Adipocyte (in vitro differentiated cells): ENCODE measurements around the gene RHOU.
A peak's percentile ranks its signal among the peaks of the same experiment; 100 is the strongest.

ENCODE experiments used
- DNase-seq: peaks from one replicate; pipeline ENCODE4 v3.0.0-alpha.2; 2015; ENCODE audit warnings: low read depth
- H3K27me3 ChIP-seq: replicated peaks from 2 replicates; pipeline ENCODE4 v1.7.0; 2013; ENCODE audit warnings: mild to moderate bottlenecking, low read length, moderate library complexity; ENCODE audit not compliant: control insufficient read depth, insufficient read depth
- H3K36me3 ChIP-seq: 2 replicates; pipeline ENCODE4 v1.7.0; 2013; ENCODE audit warnings: low read length, mild to moderate bottlenecking, moderate library complexity; ENCODE audit not compliant: control insufficient read depth, insufficient read depth, severe bottlenecking
- H3K4me1 ChIP-seq: 2 replicates; pipeline ENCODE4 v1.7.0; 2013; ENCODE audit warnings: mild to moderate bottlenecking, low read length, moderate library complexity; ENCODE audit not compliant: control insufficient read depth, insufficient read depth
- H3K4me3 ChIP-seq: 2 replicates; pipeline ENCODE4 v1.7.0; 2013; ENCODE audit warnings: mild to moderate bottlenecking, low read length, moderate library complexity
- H3K9ac ChIP-seq: 2 replicates; pipeline ENCODE4 v1.7.0; 2013; ENCODE audit warnings: mild to moderate bottlenecking, low read length, moderate library complexity
- H3K9me3 ChIP-seq: 2 replicates; pipeline ENCODE4 v1.7.0; 2013; ENCODE audit warnings: mild to moderate bottlenecking, low read length, moderate library complexity; ENCODE audit not compliant: control insufficient read depth

Gene RHOU

DNA sequence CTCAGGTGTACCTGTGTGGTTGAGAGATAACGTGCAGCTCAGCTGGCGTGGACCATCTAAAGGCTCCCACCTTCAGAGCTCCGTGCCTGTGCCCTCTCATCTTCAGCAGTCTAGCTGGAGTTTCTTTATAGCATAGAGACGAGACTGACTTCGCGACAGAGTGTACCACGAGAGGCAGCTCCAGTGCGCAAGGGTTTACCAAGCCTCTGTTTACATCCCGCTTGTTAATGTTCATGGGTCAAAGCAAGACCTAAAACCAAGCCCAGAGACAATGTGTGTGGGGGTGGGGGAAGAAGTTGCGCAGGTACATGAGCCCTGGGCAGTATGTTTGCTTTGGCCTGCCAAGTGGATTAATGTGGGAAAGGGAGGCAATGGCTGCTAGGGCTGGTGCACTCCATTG, 15.6 kb downstream of the RHOU start:
- no peak overlapping the region for H3K9ac ChIP-seq
- no peaks in the 10 kb centered on the region for H3K9me3 ChIP-seq
- peaks cover 12% of the 10 kb centered on the region for H3K4me1 ChIP-seq
- peaks cover 50% of the 10 kb centered on the region for H3K27me3 ChIP-seq
- H3K4me3 ChIP-seq, result no peak overlapping the region
- no peaks in the 10 kb centered on the region for H3K36me3 ChIP-seq
- DNase-seq, result no peak

DNA sequence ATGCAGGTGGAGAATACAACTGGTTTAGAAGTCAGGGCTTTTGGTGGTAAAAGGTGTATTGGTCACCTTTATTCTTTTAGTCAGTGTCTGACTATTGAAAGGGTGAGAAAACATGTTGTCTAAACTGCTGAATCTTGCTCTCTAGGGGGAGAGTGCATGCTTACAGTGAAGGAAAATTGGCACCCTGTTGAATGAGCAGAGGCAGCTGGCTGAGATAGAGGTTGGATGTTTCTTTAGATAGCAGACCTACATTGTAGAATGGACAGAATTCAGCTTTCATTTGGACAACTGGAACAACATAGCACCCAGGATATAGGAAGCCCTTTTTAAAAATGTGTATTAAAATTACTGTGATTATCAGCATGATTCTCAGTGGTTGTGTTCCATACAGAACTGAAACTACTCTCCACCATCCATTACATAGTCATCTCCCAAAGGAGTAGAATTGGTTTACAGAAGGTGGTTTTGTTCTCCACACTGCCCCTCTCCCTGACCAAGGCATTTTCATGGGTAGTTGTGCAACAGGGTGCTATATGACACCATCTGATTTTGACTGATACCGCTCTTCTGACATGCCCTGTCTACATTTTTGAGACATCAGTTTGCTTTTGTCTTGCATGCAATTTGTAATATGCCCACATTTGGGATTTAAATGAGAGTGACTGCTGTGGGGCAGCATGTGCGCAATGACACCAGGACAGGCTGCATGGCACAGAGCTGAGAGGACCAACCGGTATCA, 16.2 kb downstream of the RHOU start:
- peaks cover 56% of the 10 kb centered on the region for H3K27me3 ChIP-seq
- H3K4me1 ChIP-seq, result peaks cover 12% of the 10 kb centered on the region
- no peaks in the 10 kb centered on the region for H3K9me3 ChIP-seq
- no peak overlapping the region for H3K9ac ChIP-seq
- DNase-seq, result no peak
- H3K4me3 ChIP-seq, result no peak overlapping the region
- no peaks in the 10 kb centered on the region for H3K36me3 ChIP-seq

DNA sequence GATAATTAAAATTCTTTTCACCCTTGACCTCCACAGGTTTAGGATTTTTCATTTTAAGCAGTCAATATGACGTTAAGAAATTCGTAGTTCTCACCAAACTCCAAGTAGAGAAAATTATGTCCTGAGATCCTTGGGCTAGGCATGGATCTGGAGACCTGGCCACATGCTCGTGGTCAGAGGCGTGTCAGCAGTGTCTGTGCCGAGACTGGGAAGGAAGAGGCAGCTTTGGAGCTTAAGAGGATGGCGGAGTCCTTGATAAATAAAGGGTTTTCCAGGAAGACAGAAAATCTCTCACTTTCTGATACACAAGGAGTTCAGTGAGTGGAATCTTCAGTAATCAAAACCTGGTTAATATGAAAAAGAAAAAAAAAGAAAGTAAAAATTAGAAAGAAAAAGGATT, 17.0 kb downstream of the RHOU start:
- no peak overlapping the region for H3K4me3 ChIP-seq
- peaks cover 63% of the 10 kb centered on the region for H3K27me3 ChIP-seq
- no peak overlapping the region for H3K9ac ChIP-seq
- peaks cover 12% of the 10 kb centered on the region for H3K4me1 ChIP-seq
- DNase-seq, result no peak
- H3K36me3 ChIP-seq, result no peaks in the 10 kb centered on the region
- H3K9me3 ChIP-seq, result no peaks in the 10 kb centered on the region

DNA sequence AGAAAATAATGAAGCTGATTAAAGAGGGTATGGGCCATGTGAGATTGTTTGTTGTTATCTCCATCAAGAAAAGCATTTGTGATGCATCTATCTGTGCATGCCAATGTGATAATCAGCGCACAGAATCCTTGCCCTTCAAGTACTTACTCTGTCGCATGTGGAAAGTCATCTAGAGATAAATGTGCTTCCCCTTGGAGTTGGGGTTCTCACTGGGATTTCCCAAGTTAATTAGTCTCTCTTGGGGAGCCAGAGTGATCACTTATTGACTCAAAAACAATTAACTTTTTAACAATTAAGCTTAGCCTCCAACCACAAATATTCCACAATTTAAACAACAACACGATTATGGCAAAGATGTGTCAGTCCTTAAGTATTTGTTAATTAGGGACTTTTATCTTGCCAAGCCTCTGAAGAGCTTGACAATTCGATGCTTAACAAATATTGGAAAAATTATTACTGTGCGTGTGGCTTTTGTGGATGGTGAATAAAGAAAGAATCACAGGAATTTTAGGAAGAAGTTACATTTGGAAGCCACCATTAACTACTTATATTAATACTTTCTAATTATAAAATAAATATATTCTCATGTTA, 17.5 kb downstream of the RHOU start:
- Histone ChIP-seq H3K27me3 (peaks cover 68% of the 10 kb centered on the region), H3K9ac (no peak overlapping the region), H3K4me1 (peaks cover 12% of the 10 kb centered on the region), H3K4me3 (no peak overlapping the region), H3K36me3 (no peaks in the 10 kb centered on the region), H3K9me3 (no peaks in the 10 kb centered on the region)
- no peak for DNase-seq

DNA sequence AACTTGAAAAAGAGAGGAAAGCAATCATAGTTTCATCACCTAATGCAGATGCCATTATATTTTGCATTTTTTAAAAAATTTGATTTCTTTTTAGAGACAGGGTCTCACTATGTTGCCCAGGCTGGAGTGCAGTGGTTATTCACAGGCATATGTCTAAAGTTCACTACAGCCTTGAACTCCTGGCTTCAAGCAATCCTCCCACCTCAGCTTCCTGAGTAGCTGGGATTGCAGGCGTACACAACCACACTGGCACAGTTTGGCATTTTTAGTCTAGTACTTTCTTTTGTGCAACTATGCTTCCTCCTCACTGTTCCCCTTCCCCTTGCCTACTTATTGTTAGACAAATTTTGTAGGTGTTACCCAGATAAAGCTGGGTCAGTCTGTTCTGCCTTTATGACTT, 18.0 kb downstream of the RHOU start:
- no peaks in the 10 kb centered on the region for H3K36me3 ChIP-seq
- H3K4me1 ChIP-seq, result peaks cover 14% of the 10 kb centered on the region
- H3K4me3 ChIP-seq, result no peak overlapping the region
- no peak overlapping the region for H3K9ac ChIP-seq
- H3K27me3 ChIP-seq, result peaks cover 72% of the 10 kb centered on the region
- no peaks in the 10 kb centered on the region for H3K9me3 ChIP-seq
- no peak for DNase-seq

DNA sequence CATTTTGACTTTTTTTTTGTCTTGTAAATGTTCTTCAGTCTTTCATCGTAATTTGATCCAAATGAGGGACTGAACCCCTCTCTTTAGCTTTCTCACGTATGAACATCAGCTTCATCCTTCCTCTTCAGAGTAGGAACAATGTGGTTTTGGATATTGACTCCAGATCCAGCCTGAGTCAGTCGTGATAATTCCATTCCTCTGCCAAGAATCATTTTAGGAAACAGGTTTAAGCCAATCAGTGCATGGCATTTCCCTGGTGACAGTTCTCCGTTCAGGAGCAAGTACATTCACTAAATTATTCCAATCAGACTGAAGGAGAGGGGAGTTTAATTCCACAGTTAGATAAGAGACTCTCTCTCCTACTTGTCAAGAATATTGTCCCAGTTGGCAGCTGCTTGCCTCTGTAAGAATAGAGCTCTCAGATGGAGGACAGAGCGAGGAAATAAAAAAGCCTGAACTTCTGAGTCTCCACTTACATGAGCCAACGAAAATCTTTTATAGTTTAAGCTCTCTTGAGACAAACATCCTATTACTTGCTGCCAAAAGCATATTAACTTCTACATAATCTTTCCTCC, 18.6 kb downstream of the RHOU start:
- Histone ChIP-seq H3K4me1 (peaks cover 14% of the 10 kb centered on the region), H3K4me3 (no peak overlapping the region), H3K9me3 (no peaks in the 10 kb centered on the region), H3K36me3 (no peaks in the 10 kb centered on the region), H3K9ac (no peak overlapping the region), H3K27me3 (peaks cover 72% of the 10 kb centered on the region)
- DNase-seq, result peak; percentile 2

DNA sequence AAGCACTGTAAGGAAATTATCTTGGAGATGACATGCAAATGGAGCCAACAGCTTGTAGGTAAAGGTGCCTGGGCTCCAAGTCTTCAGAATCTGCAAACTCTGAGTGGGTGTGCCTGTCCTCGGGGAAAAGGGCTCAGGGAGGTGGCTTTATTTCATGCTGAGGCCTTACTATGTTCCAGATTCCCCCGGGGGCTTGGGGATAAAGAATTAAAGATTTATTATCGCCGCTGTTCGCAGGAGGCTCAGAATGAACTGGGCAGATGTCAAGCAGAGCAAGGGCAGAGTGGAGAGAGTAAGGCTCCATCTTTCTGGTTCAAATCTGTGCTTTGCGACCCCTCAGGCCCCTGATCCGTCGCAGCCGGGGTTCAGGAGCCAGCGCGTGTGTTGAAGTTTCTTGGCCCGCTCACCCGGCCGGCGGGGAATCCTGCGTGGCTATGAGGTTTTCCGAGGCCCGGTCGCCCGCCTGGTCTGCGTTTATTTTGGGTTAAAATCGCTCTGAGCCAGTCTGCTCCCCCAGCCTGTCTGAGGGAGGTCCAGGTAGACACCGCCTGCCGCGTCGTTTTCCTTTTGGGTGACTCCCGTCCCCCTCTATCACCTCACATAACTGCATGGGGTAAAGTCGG, 19.5 kb downstream of the RHOU start:
- Histone ChIP-seq H3K4me1 (peaks cover 14% of the 10 kb centered on the region), H3K9ac (no peak overlapping the region), H3K27me3 (peaks cover 73% of the 10 kb centered on the region), H3K4me3 (no peak overlapping the region), H3K36me3 (no peaks in the 10 kb centered on the region), H3K9me3 (no peaks in the 10 kb centered on the region)
- no peak for DNase-seq

DNA sequence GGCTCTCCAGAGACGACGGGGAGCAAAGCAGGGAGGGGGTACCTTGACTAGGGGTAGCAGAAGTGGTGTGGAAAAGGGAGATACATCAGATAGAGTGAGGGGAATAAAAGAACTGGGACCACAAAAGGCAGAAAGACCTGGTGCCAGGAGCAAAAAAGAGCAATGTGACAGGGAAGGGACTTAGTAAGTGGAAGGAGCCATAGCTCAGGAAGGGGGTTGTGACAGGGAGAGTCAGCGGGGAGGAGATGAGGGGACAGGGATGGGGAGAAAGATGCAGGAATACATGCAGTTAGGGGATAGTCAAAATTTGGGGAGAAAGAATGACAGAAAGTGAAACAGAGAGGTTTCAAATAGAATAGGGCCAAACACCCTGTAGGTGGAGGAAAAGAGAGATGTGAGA, 20.5 kb downstream of the RHOU start:
- Histone ChIP-seq H3K27me3 (peaks cover 71% of the 10 kb centered on the region), H3K36me3 (no peaks in the 10 kb centered on the region), H3K4me3 (no peak overlapping the region), H3K9me3 (no peaks in the 10 kb centered on the region), H3K9ac (no peak overlapping the region), H3K4me1 (peaks cover 14% of the 10 kb centered on the region)
- DNase-seq, result no peak

DNA sequence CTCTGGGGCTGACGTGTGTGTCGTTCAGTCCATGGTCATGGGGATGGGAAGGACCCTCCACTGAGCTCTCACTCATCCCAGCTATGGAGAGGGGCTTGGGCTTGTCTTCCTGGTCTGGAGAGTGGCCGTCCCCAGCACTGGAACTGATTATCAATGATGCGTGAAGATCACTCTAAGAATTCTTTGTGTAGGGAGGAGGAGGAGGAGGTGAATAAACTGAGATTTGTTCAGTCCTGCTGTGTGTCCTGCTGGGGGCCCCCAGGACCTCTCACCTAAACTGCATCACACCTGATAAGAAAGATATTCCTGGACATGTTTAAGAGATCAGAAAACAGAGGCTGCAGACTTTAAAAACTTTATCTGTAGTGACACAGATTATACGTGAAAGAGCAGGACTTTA, 21.2 kb downstream of the RHOU start:
- DNase-seq, result no peak
- H3K9me3 ChIP-seq, result no peaks in the 10 kb centered on the region
- peaks cover 14% of the 10 kb centered on the region for H3K4me1 ChIP-seq
- peaks cover 67% of the 10 kb centered on the region for H3K27me3 ChIP-seq
- H3K9ac ChIP-seq, result no peak overlapping the region
- H3K4me3 ChIP-seq, result no peak overlapping the region
- no peaks in the 10 kb centered on the region for H3K36me3 ChIP-seq

DNA sequence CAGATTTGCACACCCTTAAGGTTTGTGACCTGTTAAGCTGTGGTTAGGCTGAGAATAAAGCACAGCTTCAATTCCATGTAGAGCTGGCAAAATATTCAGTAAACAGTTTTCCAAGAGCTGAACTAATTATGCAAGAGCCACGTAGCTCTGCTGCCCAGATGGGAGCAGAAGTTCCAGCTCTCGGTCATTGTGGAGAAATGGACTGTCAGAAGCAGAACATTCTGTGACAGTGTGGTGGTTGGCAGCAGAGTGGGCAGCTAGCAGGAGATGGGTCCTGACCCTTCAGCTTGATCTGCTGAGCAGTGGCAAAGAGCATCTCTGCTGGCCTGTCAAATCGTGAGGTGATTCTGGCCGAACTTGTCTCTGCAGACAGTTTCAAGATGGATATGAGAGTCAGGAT, 23.2 kb downstream of the RHOU start:
- Histone ChIP-seq H3K9me3 (no peaks in the 10 kb centered on the region), H3K27me3 (peaks cover 77% of the 10 kb centered on the region), H3K4me3 (no peak overlapping the region), H3K9ac (no peak overlapping the region), H3K36me3 (no peaks in the 10 kb centered on the region), H3K4me1 (peaks cover 13% of the 10 kb centered on the region)
- no peak for DNase-seq

DNA sequence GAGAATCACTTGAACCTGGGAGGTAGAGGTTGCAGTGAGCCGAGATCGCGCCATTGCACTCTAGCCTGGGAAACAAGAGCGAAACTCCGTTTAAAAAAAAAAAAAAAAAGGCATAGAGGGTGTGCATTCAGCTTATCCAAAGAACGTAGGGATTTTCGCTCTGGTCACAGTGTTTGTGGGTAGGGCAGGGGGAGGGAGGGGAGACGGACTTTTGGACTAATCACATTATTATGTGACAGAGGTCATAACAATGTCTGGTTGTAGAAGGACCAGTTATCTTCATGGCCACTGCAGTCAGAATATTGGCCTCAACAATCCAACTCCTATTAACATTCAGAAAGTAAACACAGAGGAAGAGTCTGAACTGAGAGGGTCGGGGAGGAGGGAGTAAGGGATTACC, 25.7 kb downstream of the RHOU start:
- H3K4me3 ChIP-seq, result no peak overlapping the region
- DNase-seq, result no peak
- H3K9ac ChIP-seq, result no peak overlapping the region
- peaks cover 2% of the 10 kb centered on the region for H3K4me1 ChIP-seq
- no peaks in the 10 kb centered on the region for H3K9me3 ChIP-seq
- H3K36me3 ChIP-seq, result no peaks in the 10 kb centered on the region
- H3K27me3 ChIP-seq, result peaks cover 61% of the 10 kb centered on the region
